H9 (cell line): Measurements from ENCODE around the gene COL28A1. TPM values are rescaled to one million over a fixed set of nuclear protein-coding genes. Genes with fewer than 3 reads are reported as not detected.

Source experiments
- DNase-seq: peaks from one replicate; pipeline ENCODE4 v3.0.0-alpha.2; 2017
- H2AFZ ChIP-seq: one replicate; pipeline ENCODE4 v1.6.1; 2013; ENCODE audit warnings: mild to moderate bottlenecking, low read length, control low read depth, moderate library complexity
- H2AK5ac ChIP-seq: 2 replicates; pipeline ENCODE4 v1.6.1; 2013; ENCODE audit warnings: low read length, control low read depth, mixed read lengths; ENCODE audit not compliant: insufficient read length
- H2BK120ac ChIP-seq: one replicate; pipeline ENCODE4 v1.6.1; 2013; ENCODE audit warnings: low read depth, mild to moderate bottlenecking, low read length, control low read depth, inconsistent platforms; ENCODE audit not compliant: poor library complexity, severe bottlenecking
- H2BK12ac ChIP-seq: 2 replicates; pipeline ENCODE4 v1.6.1; 2013; ENCODE audit warnings: low read length, control low read depth, mixed read lengths, low read depth; ENCODE audit not compliant: insufficient read length
- H2BK15ac ChIP-seq: 2 replicates; pipeline ENCODE4 v1.6.1; 2013; ENCODE audit warnings: low read depth, low read length, control low read depth
- H2BK20ac ChIP-seq: one replicate; pipeline ENCODE4 v1.6.1; 2013; ENCODE audit warnings: low read depth, mild to moderate bottlenecking, low read length, control low read depth, inconsistent platforms; ENCODE audit not compliant: poor library complexity, severe bottlenecking
- H2BK5ac ChIP-seq: 2 replicates; pipeline ENCODE4 v1.6.1; 2013; ENCODE audit warnings: low read length, control low read depth, mixed read lengths; ENCODE audit not compliant: insufficient read length
- H3K14ac ChIP-seq: 2 replicates; pipeline ENCODE4 v1.6.1; 2013; ENCODE audit warnings: low read length, control low read depth; ENCODE audit not compliant: insufficient read depth
- H3K18ac ChIP-seq: 2 replicates; pipeline ENCODE4 v1.6.1; 2013; ENCODE audit warnings: low read depth, mild to moderate bottlenecking, mixed read lengths, low read length, control low read depth; ENCODE audit not compliant: insufficient read length
- H3K23ac ChIP-seq: 2 replicates; pipeline ENCODE4 v1.6.1; 2013; ENCODE audit warnings: low read length, control low read depth, mixed read lengths, low read depth; ENCODE audit not compliant: insufficient read length
- H3K23me2 ChIP-seq: 2 replicates; pipeline ENCODE4 v1.6.1; 2013; ENCODE audit warnings: low read depth, mild to moderate bottlenecking, mixed read lengths, low read length, control low read depth; ENCODE audit not compliant: insufficient read length, poor library complexity, severe bottlenecking
- H3K27ac ChIP-seq: 2 replicates; pipeline ENCODE4 v1.5.1; 2013; ENCODE audit warnings: low read length, control low read depth, mixed read lengths, low read depth; ENCODE audit not compliant: insufficient read length
- H3K27me3 ChIP-seq: 2 replicates; pipeline ENCODE4 v1.6.1; 2013; ENCODE audit warnings: low read length, control low read depth, inconsistent platforms; ENCODE audit not compliant: insufficient read depth
- H3K4ac ChIP-seq: 2 replicates; pipeline ENCODE4 v1.6.1; 2013; ENCODE audit warnings: low read depth, mild to moderate bottlenecking, control low read depth, inconsistent platforms, low read length, moderate library complexity
- H3K4me1 ChIP-seq: 2 replicates; pipeline ENCODE4 v1.6.1; 2013; ENCODE audit warnings: low read length, control low read depth, inconsistent platforms; ENCODE audit not compliant: insufficient read depth
- H3K4me2 ChIP-seq: 2 replicates; pipeline ENCODE4 v1.6.1; 2013; ENCODE audit warnings: low read length, control low read depth, mixed read lengths; ENCODE audit not compliant: insufficient read length, insufficient read depth
- H3K56ac ChIP-seq: 2 replicates; pipeline ENCODE4 v1.6.1; 2013; ENCODE audit warnings: low read depth, mild to moderate bottlenecking, mixed read lengths, low read length, control low read depth; ENCODE audit not compliant: insufficient read length
- H3K79me1 ChIP-seq: 2 replicates; pipeline ENCODE4 v1.6.1; 2013; ENCODE audit warnings: low read depth, mild to moderate bottlenecking, moderate library complexity, low read length, control low read depth, inconsistent platforms; ENCODE audit not compliant: insufficient read depth, poor library complexity, severe bottlenecking
- H3K79me2 ChIP-seq: 2 replicates; pipeline ENCODE4 v1.6.1; 2013; ENCODE audit warnings: low read length, control low read depth, inconsistent platforms; ENCODE audit not compliant: insufficient read depth
- H3K9ac ChIP-seq: 2 replicates; pipeline ENCODE4 v1.6.1; 2013; ENCODE audit warnings: low read length, control low read depth, mixed read lengths; ENCODE audit not compliant: insufficient read length; ENCODE audit errors: extremely low read depth
- H3K9me3 ChIP-seq: one replicate; pipeline ENCODE4 v1.6.1; 2013; ENCODE audit warnings: low read depth, low read length, inconsistent platforms; ENCODE audit not compliant: control insufficient read depth
- H3T11ph ChIP-seq: one replicate; pipeline ENCODE4 v1.6.1; 2013; ENCODE audit warnings: mild to moderate bottlenecking, low read length, control low read depth, inconsistent platforms
- H4K20me1 ChIP-seq: one replicate; pipeline ENCODE4 v1.6.1; 2013; ENCODE audit not compliant: control insufficient read depth, insufficient read length, insufficient read depth
- H4K5ac ChIP-seq: 2 replicates; pipeline ENCODE4 v1.6.1; 2013; ENCODE audit warnings: low read depth, mild to moderate bottlenecking, mixed read lengths, low read length, control low read depth; ENCODE audit not compliant: insufficient read length
- H4K8ac ChIP-seq: replicated peaks from 2 replicates; pipeline ENCODE4 v1.6.1; 2013; ENCODE audit warnings: low read length, control low read depth, mixed read lengths, low read depth; ENCODE audit not compliant: insufficient read length
- H4K91ac ChIP-seq: 2 replicates; pipeline ENCODE4 v1.6.1; 2013; ENCODE audit warnings: low read depth, mild to moderate bottlenecking, moderate library complexity, mixed read lengths, low read length, control low read depth; ENCODE audit not compliant: insufficient read length
- H3K27ac Mint-ChIP-seq, 3 experiments: 2 replicates in 2 of 3; 3 replicates in 1 of 3; pipeline ENCODE4 v1.8.0; 2020 to 2021; ENCODE audit warnings: mixed read lengths in 3 of 3, mild to moderate bottlenecking in 1 of 3, moderate library complexity in 1 of 3
- H3K27me3 Mint-ChIP-seq: 2 replicates; pipeline ENCODE4 v1.8.0; 2021; ENCODE audit warnings: low read depth, mild to moderate bottlenecking, moderate library complexity, mixed read lengths
- H3K36me3 Mint-ChIP-seq, 3 experiments: 2 replicates in 2 of 3; 3 replicates in 1 of 3; pipeline ENCODE4 v1.8.0; 2020 to 2021; ENCODE audit warnings: low read depth in 3 of 3, mixed read lengths in 3 of 3; ENCODE audit not compliant: insufficient read depth in 1 of 3
- H3K4me1 Mint-ChIP-seq, 2 experiments: 2 replicates each; pipeline ENCODE4 v1.8.0; 2020; ENCODE audit warnings: mixed read lengths in 2 of 2
- H3K4me3 Mint-ChIP-seq, 2 experiments: 2 replicates in 1 of 2; 3 replicates in 1 of 2; pipeline ENCODE4 v1.8.0; 2020 to 2021; ENCODE audit warnings: mild to moderate bottlenecking in 2 of 2, mixed read lengths in 2 of 2, moderate library complexity in 1 of 2
- H3K9me3 Mint-ChIP-seq, 2 experiments: 2 replicates in 1 of 2; 3 replicates in 1 of 2; pipeline ENCODE4 v1.8.0; 2020; ENCODE audit warnings: mild to moderate bottlenecking in 2 of 2, mixed read lengths in 2 of 2, moderate library complexity in 1 of 2
- WGBS: extraction: QIAGEN DNeasy Blood & Tissue Kit; methylation state at CpG from one replicate; pipeline ENCODE4 v1.1.7; 2013; ENCODE audit warnings: missing lambda C conversion rate, low lambda C conversion rate, mixed read lengths; ENCODE audit not compliant: insufficient read length; ENCODE audit errors: extremely low coverage; 5-methylcytosine and 5-hydroxymethylcytosine counted together
- total RNA-seq: library from RNA; stranded (reverse); gene quantifications from 2 replicates; pipeline ENCODE4 v1.2.1, GENCODE V29; 2021
- TF ChIP-seq, protein P1 (sequence below): fragments of 200-600 bp; sonication (generic); conservative IDR thresholded peaks from 3 replicates; pipeline ENCODE4 v1.8.0; 2021; ENCODE audit warnings: antibody characterized with exemption, mild to moderate bottlenecking

COL28A1 gene
- total RNA-seq, 1 experiment from 2014 or later = 0.66 TPM

DNA sequence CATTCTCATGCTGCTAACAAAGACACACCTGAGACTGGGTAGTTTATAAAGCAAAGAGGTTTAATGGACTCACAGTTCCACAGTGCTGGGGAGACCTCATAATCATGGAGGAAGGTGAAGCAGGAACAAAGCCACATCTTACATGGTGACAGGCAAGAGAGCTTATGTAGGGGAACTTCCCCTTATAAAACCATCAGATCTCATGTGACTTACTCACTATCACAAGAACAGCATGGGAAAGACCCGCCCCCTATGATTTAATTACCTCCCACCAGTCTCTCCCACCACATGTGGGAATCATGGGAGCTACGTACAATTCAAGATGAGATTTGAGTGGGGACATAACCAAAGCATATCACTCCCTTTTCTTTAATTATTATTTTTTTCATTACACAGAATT is 16.6 kb downstream of the COL28A1 start:
- Histone ChIP-seq H4K8ac (no peak overlapping the region), H4K20me1 (no peaks in the 10 kb centered on the region), H3K56ac (no peak overlapping the region), H2BK12ac (no peak overlapping the region), H3K27me3 (no peaks in the 10 kb centered on the region), H3K79me1 (no peaks in the 10 kb centered on the region), H3K4me2 (no peak overlapping the region), H3K79me2 (no peaks in the 10 kb centered on the region), H3T11ph (no peak overlapping the region), H3K23me2 (no peaks in the 10 kb centered on the region), H3K4me1 (no peaks in the 10 kb centered on the region), H3K14ac (no peak overlapping the region), H4K91ac (no peak overlapping the region), H3K18ac (no peak overlapping the region), H2BK5ac (no peak overlapping the region), H4K5ac (no peak overlapping the region), H3K9ac (no peak overlapping the region), H2BK15ac (no peak overlapping the region), H2AK5ac (no peak overlapping the region), H3K9me3 (no peaks in the 10 kb centered on the region), H3K27ac (no peak overlapping the region), H2AFZ (no peak overlapping the region), H2BK20ac (no peak overlapping the region), H2BK120ac (no peak overlapping the region), H3K4ac (no peak overlapping the region), H3K23ac (no peak overlapping the region)
- Mint-ChIP-seq H3K27ac (no peak overlapping the region), H3K9me3 (no peaks in the 10 kb centered on the region; a peak in 1 of 5 replicates), H3K4me1 (peaks cover 9% of the 10 kb centered on the region in 2 experiments; a peak in 3 of 4 replicates), H3K4me3 (no peak overlapping the region), H3K36me3 (no peaks in the 10 kb centered on the region), H3K27me3 (no peaks in the 10 kb centered on the region)
- TF ChIP-seq, protein P1, sequence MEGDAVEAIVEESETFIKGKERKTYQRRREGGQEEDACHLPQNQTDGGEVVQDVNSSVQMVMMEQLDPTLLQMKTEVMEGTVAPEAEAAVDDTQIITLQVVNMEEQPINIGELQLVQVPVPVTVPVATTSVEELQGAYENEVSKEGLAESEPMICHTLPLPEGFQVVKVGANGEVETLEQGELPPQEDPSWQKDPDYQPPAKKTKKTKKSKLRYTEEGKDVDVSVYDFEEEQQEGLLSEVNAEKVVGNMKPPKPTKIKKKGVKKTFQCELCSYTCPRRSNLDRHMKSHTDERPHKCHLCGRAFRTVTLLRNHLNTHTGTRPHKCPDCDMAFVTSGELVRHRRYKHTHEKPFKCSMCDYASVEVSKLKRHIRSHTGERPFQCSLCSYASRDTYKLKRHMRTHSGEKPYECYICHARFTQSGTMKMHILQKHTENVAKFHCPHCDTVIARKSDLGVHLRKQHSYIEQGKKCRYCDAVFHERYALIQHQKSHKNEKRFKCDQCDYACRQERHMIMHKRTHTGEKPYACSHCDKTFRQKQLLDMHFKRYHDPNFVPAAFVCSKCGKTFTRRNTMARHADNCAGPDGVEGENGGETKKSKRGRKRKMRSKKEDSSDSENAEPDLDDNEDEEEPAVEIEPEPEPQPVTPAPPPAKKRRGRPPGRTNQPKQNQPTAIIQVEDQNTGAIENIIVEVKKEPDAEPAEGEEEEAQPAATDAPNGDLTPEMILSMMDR = no peak
- no CpG with 5 or more reads among the region's 2 CpGs for WGBS
- DNase-seq = no peak
